Keratinocyte (primary cell): ENCODE results near the gene CDADC1. TPM values are rescaled to one million over a fixed set of nuclear protein-coding genes. Genes with fewer than 3 reads are reported as not detected.
"Not testable (repeated sequence)": the region's sequence is repeated elsewhere in the genome, so short reads cannot be mapped to it uniquely, and the experiment has no call there.

ENCODE experiments used
- DNase-seq: peaks from one replicate; pipeline ENCODE4 v3.0.0-alpha.2; 2011; ENCODE audit warnings: low read depth, missing footprints, low spot score
- FAIRE-seq: peaks from 2 replicates; lab custom pipeline; 2011; peaks lifted over from hg19 to GRCh38; lab: Jason Lieb, UNC
- H2AFZ ChIP-seq: 2 replicates; pipeline ENCODE4 v1.6.0; 2012; ENCODE audit warnings: low read length, control low read depth, inconsistent platforms; ENCODE audit not compliant: control insufficient read depth
- H3K27ac ChIP-seq: 2 replicates; pipeline ENCODE4 v1.5.1; 2011; ENCODE audit warnings: low read length; ENCODE audit not compliant: control insufficient read depth, insufficient read depth
- H3K27me3 ChIP-seq: 3 replicates; pipeline ENCODE4 v1.6.0; 2011; ENCODE audit warnings: low read length; ENCODE audit not compliant: control insufficient read depth, insufficient read depth; ENCODE audit errors: extremely low read depth
- H3K36me3 ChIP-seq, 2 experiments: 2 replicates in 1 of 2; 3 replicates in 1 of 2; pipeline ENCODE4 v1.5.1; 2011; ENCODE audit warnings: low read length in 2 of 2, mild to moderate bottlenecking in 1 of 2; ENCODE audit not compliant: control insufficient read depth in 2 of 2, insufficient read depth in 2 of 2; ENCODE audit errors: extremely low read depth in 1 of 2
- H3K4me1 ChIP-seq: 3 replicates; pipeline ENCODE4 v1.5.1; 2011; ENCODE audit warnings: low read length; ENCODE audit not compliant: control insufficient read depth, insufficient read depth; ENCODE audit errors: extremely low read depth
- H3K4me2 ChIP-seq: 3 replicates; pipeline ENCODE4 v1.6.0; 2011; ENCODE audit warnings: low read depth, low read length; ENCODE audit not compliant: control insufficient read depth, insufficient read depth; ENCODE audit errors: extremely low read depth
- H3K4me3 ChIP-seq, 3 experiments: fragments of 200-600 bp in 1 of 3; sonication (generic) in 1 of 3; 2 replicates in 2 of 3; 3 replicates in 1 of 3; pipeline ENCODE4 v1.5.1; 2011 to 2016; ENCODE audit warnings: low read length in 3 of 3, mild to moderate bottlenecking in 3 of 3, control low read depth in 2 of 3, inconsistent platforms in 1 of 3, low read depth in 1 of 3, mixed read lengths in 1 of 3, mixed run types in 1 of 3, moderate library complexity in 1 of 3; ENCODE audit not compliant: control insufficient read depth in 2 of 3, insufficient read depth in 2 of 3; ENCODE audit errors: extremely low read depth in 1 of 3
- H3K79me2 ChIP-seq: 2 replicates; pipeline ENCODE4 v1.6.0; 2012; ENCODE audit warnings: low read length; ENCODE audit not compliant: control insufficient read depth, insufficient read depth
- H3K9ac ChIP-seq: 3 replicates; pipeline ENCODE4 v1.6.0; 2011; ENCODE audit warnings: low read length; ENCODE audit not compliant: control insufficient read depth, insufficient read depth; ENCODE audit errors: extremely low read depth
- H3K9me1 ChIP-seq: 3 replicates; pipeline ENCODE4 v1.6.0; 2011; ENCODE audit warnings: low read length; ENCODE audit not compliant: control insufficient read depth, insufficient read depth; ENCODE audit errors: extremely low read depth
- H3K9me3 ChIP-seq: 2 replicates; pipeline ENCODE4 v1.5.1; 2012; ENCODE audit warnings: low read depth, low read length; ENCODE audit not compliant: control insufficient read depth
- H4K20me1 ChIP-seq: 3 replicates; pipeline ENCODE4 v1.6.0; 2011; ENCODE audit warnings: low read length; ENCODE audit not compliant: control insufficient read depth, insufficient read depth; ENCODE audit errors: extremely low read depth
- EZH2 ChIP-seq: IDR thresholded peaks from one replicate; pipeline ENCODE4 v1.6.1; 2012; ENCODE audit warnings: inconsistent platforms, mild to moderate bottlenecking, low read length, moderate library complexity
- dilution Hi-C: fragments of 300-500 bp; cut with MboI; formaldehyde crosslinking; loops from one replicate; pipeline ENCODE4 v1.7.0; 2020; ENCODE audit warnings: low sequenced_read_pairs; ENCODE audit not compliant: extremely low pct_ligation_motif_present
- polyA plus RNA-seq, 5 experiments: library from polyadenylated mRNA; depleted of rRNA in 3 of 5; stranded (reverse) in 3 of 5; stranded (forward) in 1 of 5; unstranded in 1 of 5; fragments of >200 nt; gene quantifications; 1 replicate in 1 of 5; 2 replicates in 3 of 5; 3 replicates in 1 of 5; pipeline versions ENCODE4 v1.2.1 to v1.2.3, GENCODE V29; 2011 to 2012; ENCODE audit warnings: missing spikeins in 2 of 5, low read depth in 1 of 5, low replicate concordance in 1 of 5
- TF ChIP-seq, protein P1 (sequence below), 3 experiments: IDR thresholded peaks in 1 of 3; conservative IDR thresholded peaks in 1 of 3; optimal IDR thresholded peaks in 1 of 3; 2 replicates in 2 of 3; 3 replicates in 1 of 3; pipeline versions ENCODE3 to v1.5.1; 2011; ENCODE audit warnings: low read length in 3 of 3, mild to moderate bottlenecking in 3 of 3, moderate library complexity in 2 of 3, control low read depth in 1 of 3, inconsistent platforms in 1 of 3; ENCODE audit not compliant: insufficient read depth in 2 of 3; ENCODE audit errors: extremely low read depth in 1 of 3

Gene CDADC1
- polyA plus RNA-seq, 1 donor (not counting 4 experiments of a cell fraction or from before 2014, with no cell fraction given) = 3.8 TPM

DNA sequence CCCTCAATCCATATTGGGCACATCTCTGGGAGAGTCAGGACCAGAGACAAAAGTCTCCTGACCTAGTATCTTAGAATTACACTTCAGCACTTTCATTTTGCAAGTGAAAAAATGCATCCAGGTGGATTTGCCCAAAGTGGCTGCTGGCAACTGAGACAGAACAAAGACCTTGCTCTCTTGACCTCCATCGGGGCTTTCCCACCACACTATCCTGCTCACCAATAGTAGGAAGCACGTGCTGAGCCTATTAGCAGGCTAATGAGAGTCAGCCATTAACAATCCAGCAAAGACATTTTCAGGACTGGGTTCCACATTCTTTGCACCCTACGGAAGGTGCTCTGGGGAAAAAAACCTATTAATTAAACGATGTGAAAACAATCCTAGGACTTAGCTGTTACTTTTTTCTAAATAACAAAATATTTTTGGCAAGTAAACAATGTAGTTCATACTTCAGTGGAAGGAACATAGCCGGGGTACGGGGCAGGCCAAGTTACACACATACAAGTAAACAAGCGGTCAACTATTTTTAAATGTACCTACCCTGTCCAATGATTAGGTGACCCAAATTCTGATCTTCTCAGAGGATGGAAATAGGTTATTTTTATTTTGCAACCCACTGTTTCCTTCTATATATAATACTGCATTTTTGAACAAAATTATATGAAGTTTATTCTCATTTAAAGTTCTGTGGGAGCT is 78.6 kb downstream of the CDADC1 start:
- Histone ChIP-seq H3K27me3 (no peaks in the 10 kb centered on the region), H3K9ac (no peak overlapping the region), H3K27ac (no peak overlapping the region), H3K79me2 (no peaks in the 10 kb centered on the region), H3K9me1 (no peaks in the 10 kb centered on the region), H2AFZ (no peak overlapping the region), H4K20me1 (no peaks in the 10 kb centered on the region), H3K36me3 (no peaks in the 10 kb centered on the region), H3K4me2 (no peak overlapping the region), H3K4me1 (no peaks in the 10 kb centered on the region), H3K9me3 (no peaks in the 10 kb centered on the region), H3K4me3 (no peak overlapping the region)
- TF ChIP-seq, protein P1, sequence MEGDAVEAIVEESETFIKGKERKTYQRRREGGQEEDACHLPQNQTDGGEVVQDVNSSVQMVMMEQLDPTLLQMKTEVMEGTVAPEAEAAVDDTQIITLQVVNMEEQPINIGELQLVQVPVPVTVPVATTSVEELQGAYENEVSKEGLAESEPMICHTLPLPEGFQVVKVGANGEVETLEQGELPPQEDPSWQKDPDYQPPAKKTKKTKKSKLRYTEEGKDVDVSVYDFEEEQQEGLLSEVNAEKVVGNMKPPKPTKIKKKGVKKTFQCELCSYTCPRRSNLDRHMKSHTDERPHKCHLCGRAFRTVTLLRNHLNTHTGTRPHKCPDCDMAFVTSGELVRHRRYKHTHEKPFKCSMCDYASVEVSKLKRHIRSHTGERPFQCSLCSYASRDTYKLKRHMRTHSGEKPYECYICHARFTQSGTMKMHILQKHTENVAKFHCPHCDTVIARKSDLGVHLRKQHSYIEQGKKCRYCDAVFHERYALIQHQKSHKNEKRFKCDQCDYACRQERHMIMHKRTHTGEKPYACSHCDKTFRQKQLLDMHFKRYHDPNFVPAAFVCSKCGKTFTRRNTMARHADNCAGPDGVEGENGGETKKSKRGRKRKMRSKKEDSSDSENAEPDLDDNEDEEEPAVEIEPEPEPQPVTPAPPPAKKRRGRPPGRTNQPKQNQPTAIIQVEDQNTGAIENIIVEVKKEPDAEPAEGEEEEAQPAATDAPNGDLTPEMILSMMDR (optimal IDR thresholded peaks at IDR 0.05 in 1 of 3, IDR thresholded peaks at IDR 0.05 in 1 of 3, conservative IDR thresholded peaks at IDR 0.05 in 1 of 3; ENCODE audit: extremely low read depth in 1 of 3, insufficient read depth in 2 of 3, low read length in 3 of 3) = no peak
- no peak for TF ChIP-seq EZH2
- dilution Hi-C loops = no loop called here
- no peak for DNase-seq
- no peak for FAIRE-seq

DNA sequence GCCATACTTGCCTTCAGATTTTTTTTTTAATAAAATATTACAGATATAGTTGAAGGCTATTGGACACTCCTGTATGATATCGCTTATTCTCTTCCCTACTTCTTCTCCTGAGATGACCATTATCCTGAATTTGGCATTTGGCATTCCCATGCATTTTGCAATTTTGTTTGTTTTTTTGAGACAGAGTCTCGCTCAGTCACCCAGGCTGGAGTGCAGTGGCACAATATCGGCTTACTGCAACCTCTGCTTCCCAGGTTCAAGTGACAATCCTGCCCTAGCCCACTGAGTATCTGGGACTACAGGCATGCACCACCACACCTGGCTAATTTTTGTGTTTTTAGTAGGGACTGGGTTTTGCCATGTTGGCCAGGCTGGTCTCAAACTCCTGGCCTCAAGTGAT is 79.4 kb downstream of the CDADC1 start:
- DNase-seq, H2AFZ ChIP-seq, H3K36me3 ChIP-seq, H3K4me2 ChIP-seq, H3K4me1 ChIP-seq, H3K27ac ChIP-seq, H3K9me3 ChIP-seq, H3K9me1 ChIP-seq, dilution Hi-C loops, H3K27me3 ChIP-seq, H3K4me3 ChIP-seq, H3K9ac ChIP-seq, H4K20me1 ChIP-seq, FAIRE-seq, H3K79me2 ChIP-seq: not testable (repeated sequence)
